Germinal center (tissue), 1 donor: ENCODE results near the gene FOXL2.

ENCODE experiments used
- DNase-seq: peaks from one replicate; pipeline ENCODE4 v3.0.0; 2012; ENCODE audit warnings: mixed read lengths, low spot score

Gene FOXL2

DNA sequence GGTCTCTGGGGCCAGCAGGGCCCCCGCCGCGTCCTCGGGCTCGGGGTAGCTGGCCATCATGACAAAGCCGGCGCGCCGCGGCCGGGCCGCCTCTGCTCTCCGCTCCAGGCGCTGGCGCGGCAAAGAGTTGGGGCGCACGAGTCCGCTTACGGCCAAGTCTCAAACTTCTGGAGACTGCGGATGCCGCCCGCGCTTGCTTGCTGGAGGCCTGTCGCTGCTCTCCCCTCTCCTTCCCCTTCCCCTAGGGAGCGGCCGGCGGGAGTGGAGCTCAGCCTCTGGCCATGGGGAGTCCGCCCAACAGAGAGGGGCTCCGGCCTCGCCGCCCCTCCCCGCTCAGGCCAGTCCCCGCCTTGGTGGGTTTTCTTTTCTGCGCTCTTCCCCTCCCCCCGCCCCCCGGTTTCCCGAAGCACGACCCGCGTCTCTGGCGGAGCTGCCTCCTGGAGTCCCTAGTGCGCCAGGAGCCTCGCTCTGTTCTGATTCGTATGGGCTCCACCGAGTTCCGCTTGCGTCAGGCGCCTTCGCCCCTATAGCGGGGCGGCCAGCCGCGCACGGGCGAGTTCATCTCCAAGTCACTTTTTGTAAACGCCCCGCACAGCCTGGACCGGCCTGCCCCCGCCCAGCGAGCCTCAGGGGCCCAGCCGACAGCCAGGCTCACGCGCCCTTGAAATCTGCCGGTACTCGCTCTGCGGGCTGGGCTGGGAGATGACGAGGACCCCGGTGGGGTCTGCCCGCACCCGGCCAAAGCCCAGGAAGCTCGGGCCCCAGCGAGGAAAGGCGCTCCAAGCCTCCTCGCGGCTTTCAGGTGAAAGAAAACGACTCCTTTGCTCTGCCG is at the start of gene FOXL2, which contains the start of gene FOXL2NB:
Gene FOXL2 (minus strand): TSS at position 475 of the 832 bp plus-strand sequence. CDS start 415 bp downstream, at position 60.
Gene FOXL2NB (plus strand): TSS at position 555 of the 832 bp plus-strand sequence. CDS start 148 bp downstream, at position 703.
- DNase-seq = no peak

DNA sequence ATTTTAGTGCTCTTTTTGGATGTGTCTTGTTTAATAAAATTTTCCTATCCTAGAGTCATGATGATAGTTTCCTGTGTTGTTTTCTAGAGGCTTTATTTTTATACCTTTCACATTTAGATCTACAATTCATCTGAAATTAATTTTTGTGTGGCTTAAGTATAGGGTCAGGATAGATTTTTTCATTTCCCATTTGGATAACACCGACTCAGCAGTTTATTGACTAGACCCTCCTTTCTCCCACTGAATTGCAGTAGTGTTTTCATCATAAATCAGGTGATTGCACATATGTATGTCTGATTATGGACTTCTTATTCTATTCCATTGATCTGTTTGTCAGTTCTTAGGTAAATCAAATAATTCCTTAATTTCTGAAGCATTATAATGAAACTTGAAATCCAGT is 48.8 kb upstream of the FOXL2 start:
- no peak for DNase-seq

DNA sequence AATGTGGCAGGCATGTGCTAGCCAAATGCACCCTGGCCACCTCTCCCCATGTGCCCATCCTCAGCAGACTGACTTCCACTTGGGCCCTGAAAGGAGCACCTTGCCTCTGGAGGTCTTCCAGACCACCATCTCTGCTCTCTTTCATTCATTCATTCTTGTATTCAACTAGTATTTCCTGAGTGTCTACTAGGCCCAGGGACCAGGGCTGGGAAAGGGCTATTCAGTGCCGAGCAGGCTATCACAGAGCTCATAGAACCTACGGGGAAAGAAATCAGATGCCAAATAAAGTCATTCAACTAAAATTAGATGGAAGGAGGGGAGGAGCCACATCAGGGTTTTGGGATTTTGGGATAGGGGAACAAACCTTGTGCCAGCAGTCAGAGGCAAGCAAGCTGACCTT is 40.2 kb upstream of the FOXL2 start:
- no peak for DNase-seq

DNA sequence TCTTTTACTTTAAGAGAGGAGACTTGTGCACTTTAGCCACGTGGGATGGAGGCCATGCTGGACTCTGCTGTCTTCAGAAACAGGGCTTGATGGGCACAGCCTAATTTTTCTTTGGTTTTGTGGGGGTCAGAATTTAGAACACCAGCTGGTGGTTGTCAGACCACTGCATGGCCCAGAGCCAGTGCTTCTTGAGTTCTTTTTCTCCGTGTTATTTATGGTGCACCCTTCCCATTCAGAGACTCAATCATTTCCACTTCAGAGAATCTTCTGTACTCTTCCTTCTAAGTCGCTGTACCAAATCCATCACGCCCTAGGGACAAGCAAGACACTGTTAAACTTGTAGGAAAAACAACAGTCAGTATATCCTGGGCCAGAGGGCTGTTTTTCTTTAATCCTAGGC is 39.0 kb upstream of the FOXL2 start:
- no peak for DNase-seq

DNA sequence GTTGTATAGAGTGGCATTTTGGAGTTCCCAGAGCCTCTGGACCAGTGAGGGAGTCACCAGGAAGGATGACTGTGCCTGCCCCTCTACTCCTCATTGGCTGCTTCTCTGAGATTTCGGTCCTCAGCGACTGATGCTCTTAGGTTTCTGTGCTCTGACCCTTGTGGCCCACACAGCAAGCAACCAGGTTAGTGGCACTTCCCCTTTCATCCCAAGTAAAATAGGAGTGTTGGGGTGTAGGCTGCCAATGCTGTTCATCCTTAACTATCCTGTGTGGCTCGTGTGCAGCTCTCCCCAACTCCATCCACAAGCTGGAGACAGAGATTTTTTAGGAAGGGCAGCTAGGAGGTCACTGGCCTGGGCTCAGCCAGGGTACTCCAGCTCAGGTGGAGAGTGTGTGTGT is 37.9 kb upstream of the FOXL2 start:
- DNase-seq = no peak

DNA sequence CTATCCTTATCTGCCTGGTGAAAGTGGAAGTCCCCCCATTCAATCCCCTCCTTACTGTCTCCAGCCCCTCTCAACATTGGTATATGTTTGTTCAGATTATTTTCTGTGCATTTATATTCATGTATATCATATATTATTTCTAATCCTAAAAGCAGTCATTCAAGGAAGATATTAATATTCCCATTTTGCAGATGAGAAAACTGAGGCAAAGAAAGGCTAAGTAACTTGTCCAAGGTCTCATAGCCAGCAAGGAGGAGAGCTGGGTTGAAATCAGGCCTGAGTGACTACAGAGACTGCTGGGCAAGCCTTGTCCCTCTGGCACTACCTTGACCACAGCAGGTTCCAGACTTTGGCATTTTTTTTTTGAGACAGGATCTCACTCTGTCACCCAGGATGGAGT is 29.1 kb upstream of the FOXL2 start:
- no peak for DNase-seq

DNA sequence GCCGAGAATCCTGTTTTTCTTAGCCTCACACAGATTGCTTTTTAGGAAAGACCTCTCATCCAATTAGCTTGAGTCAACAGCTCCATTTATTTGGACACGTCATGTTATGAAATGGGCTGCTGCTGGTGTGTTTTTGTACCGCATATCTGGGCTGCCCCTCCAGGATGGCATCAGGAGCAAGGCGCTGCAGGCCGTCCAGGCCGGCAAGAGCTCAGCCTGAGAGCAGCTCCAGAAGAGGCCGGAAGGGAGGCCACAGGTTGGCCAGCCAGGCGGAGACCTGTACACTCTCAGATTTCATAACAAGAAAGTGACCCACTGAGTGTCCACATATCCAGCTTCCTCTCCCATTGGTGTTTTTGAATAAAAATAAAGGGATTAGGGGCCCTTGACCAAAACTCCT is 28.4 kb upstream of the FOXL2 start:
- no peak for DNase-seq

DNA sequence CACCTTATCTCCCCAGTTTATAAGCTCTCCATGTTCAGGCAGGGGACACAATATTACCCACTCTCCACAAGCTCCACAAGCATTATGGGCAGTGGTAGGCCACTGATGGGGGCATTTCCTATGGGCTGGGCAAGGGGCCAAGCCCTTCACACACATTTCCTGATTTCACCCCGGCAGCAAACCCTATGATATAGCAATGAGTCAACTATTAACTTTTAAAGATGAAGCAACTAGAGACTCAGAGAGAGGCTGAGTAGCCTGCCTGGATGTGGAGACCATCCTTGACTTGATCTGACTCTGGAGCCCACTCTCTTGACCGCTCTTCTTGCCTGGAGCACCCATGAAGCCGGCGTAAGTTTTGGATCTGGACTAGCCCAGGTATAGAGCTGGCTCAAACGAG is 27.5 kb upstream of the FOXL2 start:
- DNase-seq = no peak

DNA sequence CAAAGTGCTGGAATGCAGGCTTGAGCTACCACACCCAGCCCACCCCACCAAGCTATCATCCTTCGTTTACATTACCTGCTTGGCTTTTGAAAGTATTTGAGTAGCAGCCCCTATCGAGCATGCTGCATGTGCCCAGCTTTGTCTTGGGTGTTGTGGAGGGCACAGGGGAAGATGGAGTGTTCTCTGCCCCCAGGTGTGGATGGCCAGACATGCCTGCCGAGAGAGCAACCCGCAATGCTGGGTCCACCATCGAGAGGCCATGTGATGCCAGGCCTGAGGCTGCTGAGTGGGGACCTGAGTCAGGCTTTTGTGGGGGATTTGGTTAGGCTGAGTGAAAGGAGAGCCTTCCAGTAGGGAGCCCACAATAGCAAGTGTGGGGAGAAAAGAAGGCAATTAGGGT is 26.0 kb upstream of the FOXL2 start:
- no peak for DNase-seq

DNA sequence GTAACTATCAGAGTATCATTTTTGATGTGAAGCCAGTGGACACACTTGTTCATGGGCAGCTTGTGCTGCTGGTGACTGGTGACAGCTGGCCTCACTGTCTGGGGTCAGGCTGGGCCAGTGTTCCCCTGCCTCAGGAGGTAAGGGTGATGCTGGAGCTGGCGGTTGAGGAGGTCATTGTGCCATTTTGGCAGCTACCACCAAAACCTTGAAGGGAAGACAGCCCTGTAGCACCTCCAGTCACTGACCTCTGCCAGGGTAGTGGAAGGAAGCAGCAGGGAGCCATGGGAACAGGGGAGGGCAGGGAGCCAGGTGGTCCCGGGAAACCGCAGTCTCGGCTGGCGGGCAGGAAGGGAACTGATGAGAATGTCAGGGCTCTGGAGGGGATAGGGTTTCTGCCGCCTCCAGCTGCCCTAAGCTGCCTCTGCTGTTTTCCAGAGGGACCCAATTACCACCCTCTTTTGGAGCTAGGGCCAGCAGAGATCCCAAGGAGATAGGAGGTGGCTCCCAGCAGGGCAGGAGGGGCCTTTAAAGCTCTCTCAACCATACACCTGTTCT is 24.9 kb upstream of the FOXL2 start:
- no peak for DNase-seq

DNA sequence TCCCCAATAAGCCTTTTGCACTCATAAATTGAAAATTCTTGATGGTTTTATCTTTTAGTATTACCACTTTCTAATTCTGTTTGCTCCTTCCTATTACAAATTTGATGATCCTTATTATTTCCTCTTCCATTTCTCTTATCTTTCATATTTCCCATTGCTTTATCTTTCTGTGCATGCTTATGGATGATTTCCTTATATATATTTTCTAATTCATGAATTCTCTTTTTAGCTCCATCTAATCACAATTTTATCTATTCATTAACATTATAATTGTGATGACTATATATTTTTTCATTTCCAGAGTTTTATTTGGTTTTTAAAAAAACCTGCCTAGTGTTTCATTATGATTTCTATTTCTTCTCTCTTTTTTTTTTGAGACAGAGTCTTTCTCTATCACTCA is 18.0 kb upstream of the FOXL2 start:
- no peak for DNase-seq

DNA sequence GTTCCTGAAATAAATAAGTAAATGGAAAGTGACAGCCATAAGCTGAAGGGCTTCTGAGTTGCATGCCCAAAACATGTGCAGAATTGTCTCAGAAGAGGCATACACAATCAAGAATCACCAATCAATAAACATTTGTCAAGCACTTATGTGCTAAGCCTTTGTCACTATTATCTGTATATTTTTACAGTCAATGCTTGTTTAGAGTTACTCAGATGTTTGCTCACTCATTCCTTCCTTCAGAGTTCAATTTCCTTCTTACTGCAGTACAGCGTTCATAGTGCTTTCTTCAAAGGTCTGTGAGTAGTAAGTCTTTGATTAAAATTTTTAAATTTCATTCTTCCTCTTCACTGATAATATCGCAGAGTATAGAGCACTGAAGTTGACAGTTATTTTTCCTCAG is 17.3 kb upstream of the FOXL2 start:
- DNase-seq = no peak

DNA sequence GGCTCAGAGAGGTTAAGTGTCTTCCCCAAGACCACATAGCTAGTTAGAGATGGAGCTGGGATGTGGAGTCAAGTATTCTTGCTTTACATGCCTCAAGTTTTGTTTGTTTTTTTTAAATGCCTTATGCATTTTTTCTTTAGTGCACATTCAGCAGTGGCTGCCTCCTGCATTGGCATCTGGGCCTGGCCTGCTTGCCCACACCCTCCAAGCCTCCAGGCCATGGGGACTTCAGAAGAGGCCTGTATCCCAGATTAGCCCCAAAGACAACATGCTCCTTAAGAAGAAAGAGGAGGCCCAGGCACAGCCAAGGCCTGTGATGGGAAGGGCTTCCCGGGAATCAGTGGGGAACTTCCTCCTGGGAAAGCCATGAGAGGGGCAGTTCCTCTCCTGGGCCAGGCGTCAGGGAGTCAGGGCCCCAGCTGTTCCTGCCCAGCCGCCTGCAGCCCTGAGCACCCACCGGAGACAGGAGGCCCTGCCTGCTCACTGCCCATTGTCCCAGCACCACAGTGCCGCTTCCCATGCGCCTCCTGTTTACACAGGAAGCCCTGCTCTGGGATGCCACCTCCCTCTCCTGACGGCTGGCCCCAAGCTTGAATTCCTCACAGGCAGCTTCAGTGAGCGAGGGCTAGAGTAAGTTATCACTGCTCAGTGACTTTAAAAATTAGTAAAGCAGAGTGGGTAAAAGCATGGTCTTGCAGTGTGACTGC is 16.1 kb upstream of the FOXL2 start:
- no peak for DNase-seq

DNA sequence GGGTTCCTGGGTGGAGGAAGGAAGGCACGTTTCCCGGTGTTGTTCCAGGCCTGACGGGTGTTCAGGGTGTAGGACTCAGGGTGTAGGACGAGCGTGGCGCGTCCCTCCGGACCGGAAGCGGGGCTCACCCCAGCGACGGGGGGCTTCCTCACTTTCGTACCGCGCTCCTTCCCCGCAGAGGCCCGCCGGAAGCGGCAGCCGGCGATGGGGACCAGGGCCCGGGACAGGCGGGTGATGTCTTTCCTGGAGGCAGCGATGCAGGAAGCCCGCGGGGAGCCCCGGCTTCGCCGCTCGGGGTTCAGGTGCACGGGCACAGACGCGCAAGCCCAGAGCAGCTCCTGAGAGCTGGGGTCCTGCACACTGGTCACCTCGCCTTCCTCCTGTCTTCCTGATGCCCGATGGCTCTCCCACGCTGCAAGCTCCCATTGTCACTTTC is 13.5 kb upstream of the FOXL2 start:
- no peak for DNase-seq

DNA sequence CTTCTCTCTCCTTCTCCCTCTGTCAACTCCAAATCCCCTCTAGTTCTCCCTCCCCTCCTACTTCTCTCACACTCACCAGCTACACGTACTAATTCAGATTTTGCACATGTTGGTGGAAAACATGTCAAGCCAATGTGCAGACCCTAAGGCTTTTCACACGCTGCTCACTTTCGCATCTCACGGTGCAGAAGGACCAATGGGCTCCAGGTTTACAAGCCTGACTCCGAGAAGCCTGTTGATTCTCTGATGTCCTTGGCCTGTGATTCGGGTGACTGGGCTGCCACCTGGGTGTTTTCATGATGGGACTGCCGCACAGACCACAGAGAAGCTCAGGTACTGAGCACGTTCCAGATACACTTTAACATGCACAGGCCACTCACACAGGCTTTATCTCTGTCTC is 3.8 kb upstream of the FOXL2 start:
- no peak for DNase-seq

DNA sequence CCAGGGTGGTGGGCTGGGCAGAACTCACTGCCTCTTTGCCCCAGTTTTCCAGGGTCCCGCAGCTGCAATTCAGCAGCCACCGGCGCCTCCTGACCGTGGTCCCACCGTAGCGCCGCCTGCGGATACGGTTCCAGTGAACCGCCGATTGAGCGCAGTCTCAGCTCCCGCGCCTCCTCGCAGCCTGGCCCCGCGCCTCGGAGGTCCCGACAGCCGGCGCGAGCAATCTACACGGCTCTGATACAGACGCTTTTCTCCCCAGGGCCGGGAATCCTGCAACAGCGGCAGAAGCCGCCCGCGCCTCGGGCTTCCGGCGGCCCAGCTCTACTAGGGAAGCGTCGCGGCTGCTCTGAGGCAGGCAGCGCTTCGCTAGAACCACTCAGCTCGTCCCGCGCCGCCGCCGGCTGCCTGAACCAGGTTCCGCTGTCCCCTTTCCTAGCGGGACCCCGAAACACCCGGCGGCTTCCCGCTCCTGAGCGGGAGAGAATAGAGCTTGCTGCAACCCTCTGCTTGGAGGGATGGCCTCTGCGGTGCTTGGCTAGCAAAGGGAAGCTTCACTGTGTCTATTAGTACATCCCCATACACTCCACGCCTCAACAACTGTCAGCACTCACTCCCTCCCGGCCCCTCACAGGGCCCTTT is 3.2 kb upstream of the FOXL2 start:
- DNase-seq = no peak

DNA sequence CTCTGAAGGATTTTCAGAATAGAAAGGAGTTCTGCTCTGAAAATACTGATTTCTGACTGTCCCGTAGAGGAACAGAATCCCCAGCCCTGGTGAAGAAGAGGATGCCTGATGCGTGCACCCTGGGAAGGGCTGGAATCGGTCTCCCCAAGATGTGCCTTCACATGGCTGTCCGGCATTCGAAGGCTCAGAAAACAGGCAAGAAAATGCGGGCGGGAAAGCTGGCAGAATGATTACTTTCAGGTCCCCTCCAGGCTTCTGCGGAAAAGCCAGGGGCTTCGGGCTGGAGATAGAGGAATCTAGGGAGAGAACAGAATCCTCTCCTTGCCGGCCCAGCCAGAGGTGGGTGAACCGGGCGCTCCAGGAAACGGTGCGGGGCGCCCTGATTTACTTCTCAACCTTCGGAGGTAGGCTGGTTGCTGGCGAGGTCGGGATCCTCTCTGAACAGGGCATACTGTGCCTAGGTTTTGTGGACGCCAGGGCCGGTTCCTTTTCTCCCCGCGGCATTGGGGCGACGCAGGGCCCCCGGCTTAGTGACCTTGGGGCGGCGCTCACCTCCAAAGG is 2.6 kb upstream of the FOXL2 start:
- DNase-seq = no peak

DNA sequence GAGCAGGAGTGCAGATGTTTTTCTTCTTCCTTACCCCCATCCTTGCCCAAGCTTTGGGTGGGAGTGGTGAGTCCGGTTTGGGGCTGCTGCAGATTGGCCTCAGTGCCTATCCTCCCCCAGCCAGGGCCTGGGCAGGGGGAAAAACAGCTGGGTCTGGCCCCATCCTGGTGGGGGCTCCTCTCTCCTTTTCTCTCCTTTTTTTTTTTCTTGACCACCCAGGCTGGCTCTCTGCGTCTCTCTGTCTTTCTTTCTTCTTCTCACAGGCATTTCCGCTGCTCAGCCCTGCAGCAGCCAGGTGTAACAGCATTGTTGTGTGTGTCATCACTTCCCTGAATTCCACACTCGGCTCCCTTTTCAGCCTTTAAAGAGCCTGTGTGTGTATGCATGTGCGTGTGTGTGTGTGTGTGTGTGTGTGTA is 2.1 kb upstream of the FOXL2 start:
- DNase-seq = no peak

DNA sequence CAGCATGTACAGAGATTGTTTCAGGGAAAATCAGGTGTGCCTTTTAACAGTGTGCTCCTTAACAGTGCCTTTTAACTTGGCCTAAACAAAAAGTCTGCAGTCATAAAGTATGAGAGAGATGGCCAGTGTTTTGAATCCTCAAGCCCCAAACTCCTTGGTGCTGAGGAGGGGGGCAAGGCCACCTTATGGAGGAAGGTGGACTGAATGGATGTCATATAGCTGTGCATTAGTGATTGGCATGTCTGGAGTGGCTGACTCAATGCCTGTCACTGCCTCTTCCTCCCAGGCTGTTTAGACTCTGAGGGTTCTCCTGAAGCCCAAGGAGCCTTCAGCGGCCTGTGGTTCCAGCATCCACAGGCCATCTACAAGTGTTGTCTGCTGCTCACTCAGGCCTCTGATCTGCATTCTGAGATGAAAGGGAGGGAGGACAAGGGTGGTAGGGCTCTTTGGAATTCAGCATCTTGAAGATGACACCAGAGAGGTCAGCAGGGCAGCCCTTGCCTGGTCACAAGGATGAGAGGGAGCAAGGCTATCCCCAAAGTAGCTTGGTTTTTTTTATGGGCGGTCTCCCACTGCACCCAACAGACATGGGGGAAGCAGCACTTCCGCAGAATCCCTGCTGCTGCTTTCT is 1.5 kb upstream of the FOXL2 start:
- DNase-seq = no peak

DNA sequence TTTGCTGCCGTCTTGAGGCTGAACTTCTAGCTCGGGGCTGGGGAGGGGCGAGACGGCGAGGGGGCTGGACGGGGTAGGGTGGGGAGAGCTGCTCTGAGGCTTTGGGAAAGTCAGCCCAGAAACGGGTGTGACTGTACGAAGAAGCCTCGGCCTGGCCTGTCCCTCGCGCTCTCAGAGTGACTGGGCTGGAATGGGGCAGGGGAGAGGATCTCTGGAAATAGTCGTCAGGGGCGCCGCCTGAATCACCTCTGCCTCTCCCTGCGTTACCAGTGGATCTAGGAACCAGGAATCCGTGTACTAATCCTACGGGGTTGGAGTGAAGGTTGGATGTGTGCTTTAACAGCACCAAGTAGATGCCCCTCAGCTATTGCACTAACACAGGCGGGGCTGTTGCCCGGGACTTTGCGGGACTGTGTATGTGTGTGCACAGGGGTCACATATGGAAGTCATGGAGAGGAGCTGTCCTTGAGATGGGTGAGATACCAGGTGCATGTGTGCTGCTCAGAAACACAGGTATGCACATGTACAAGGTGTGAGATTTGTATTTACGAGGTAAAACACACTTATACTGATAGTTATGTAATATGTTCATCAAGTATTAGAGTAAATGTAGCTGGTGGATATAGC is 671 bp upstream of the FOXL2 start:
- no peak for DNase-seq
